Esophagus squamous epithelium (tissue), 4 donors: Measurements from ENCODE around the gene SVIL.

Experiments used
- POLR2A ChIP-seq, 4 donors: fragments of 450-650 bp; IDR thresholded peaks; one replicate each; pipeline ENCODE4 v1.6.1; 2017; ENCODE audit warnings: antibody characterized with exemption in 4 of 4, mild to moderate bottlenecking in 4 of 4, moderate library complexity in 3 of 4
- TF ChIP-seq, protein P1 (sequence below), 6 experiments: fragments of 450-650 bp in 4 of 6; fragments of 200-600 bp in 2 of 6; sonication (generic) in 2 of 6; IDR thresholded peaks; one replicate each; pipeline ENCODE4 v1.5.1; 2016 to 2019; ENCODE audit warnings: antibody characterized with exemption in 6 of 6, mild to moderate bottlenecking in 4 of 6, moderate library complexity in 4 of 6

DNA sequence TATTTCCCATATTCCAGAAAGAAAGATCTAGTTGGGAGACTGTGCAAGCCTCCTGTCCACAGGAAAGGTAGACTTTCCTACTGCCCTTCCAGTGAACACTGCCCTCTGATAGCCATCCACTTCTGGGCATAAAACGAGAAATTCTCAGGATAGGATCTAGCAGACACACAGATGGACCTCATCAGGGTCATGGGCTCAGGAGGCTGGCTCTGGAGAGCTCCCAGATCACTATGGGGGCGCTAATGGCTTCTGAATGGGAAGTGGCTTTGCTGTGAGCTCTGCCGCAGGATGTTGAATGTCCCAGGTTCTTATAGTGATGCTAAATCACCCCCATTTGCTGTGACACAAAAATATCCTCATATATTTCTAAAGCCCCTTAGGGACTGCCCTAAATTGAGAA lies 77.1 kb downstream of the SVIL start:
- no peak for TF ChIP-seq POLR2A (IDR thresholded peaks at IDR 0.05)
- TF ChIP-seq, protein P1, sequence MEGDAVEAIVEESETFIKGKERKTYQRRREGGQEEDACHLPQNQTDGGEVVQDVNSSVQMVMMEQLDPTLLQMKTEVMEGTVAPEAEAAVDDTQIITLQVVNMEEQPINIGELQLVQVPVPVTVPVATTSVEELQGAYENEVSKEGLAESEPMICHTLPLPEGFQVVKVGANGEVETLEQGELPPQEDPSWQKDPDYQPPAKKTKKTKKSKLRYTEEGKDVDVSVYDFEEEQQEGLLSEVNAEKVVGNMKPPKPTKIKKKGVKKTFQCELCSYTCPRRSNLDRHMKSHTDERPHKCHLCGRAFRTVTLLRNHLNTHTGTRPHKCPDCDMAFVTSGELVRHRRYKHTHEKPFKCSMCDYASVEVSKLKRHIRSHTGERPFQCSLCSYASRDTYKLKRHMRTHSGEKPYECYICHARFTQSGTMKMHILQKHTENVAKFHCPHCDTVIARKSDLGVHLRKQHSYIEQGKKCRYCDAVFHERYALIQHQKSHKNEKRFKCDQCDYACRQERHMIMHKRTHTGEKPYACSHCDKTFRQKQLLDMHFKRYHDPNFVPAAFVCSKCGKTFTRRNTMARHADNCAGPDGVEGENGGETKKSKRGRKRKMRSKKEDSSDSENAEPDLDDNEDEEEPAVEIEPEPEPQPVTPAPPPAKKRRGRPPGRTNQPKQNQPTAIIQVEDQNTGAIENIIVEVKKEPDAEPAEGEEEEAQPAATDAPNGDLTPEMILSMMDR (IDR thresholded peaks at IDR 0.05): no peak
